ENCODE measurements around the gene DNALI1. TPM values are rescaled to one million over a fixed set of nuclear protein-coding genes. Genes with fewer than 3 reads are reported as not detected.

DNALI1 gene
- total RNA-seq, 1 donor, result 13.7 TPM

DNA sequence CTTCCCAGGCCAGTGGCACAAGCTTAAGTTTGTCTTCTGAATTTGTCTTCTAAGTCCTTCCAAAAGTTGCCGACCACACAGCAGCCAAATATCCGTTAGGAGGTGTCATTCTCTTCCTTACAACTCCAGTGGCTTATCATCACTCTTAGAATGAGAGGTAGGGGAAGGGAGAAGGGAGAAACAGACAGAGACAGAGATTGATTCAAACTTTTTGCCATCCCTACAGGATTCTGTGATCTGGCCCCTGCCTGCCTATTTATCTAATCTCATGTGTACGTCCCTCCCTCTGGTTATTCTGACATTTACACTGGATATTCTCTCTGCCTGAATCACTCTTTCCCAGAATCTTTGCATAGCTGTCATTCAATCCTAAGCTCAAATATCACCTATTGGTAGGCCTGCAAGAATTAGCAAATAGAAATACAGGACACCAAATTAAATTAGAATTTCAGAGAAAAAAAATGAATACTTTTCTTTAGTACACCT is 39.5 kb downstream of the DNALI1 start:
- no peak for DNase-seq (ENCODE audit: low read depth)
- TF ChIP-seq, protein P1, sequence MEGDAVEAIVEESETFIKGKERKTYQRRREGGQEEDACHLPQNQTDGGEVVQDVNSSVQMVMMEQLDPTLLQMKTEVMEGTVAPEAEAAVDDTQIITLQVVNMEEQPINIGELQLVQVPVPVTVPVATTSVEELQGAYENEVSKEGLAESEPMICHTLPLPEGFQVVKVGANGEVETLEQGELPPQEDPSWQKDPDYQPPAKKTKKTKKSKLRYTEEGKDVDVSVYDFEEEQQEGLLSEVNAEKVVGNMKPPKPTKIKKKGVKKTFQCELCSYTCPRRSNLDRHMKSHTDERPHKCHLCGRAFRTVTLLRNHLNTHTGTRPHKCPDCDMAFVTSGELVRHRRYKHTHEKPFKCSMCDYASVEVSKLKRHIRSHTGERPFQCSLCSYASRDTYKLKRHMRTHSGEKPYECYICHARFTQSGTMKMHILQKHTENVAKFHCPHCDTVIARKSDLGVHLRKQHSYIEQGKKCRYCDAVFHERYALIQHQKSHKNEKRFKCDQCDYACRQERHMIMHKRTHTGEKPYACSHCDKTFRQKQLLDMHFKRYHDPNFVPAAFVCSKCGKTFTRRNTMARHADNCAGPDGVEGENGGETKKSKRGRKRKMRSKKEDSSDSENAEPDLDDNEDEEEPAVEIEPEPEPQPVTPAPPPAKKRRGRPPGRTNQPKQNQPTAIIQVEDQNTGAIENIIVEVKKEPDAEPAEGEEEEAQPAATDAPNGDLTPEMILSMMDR (IDR thresholded peaks at IDR 0.05; ENCODE audit: insufficient read depth, low read length), result no peak
- H3K4me3 ChIP-seq (ENCODE audit: low read depth, low read length), result peak overlapping the region; percentile 73

DNA sequence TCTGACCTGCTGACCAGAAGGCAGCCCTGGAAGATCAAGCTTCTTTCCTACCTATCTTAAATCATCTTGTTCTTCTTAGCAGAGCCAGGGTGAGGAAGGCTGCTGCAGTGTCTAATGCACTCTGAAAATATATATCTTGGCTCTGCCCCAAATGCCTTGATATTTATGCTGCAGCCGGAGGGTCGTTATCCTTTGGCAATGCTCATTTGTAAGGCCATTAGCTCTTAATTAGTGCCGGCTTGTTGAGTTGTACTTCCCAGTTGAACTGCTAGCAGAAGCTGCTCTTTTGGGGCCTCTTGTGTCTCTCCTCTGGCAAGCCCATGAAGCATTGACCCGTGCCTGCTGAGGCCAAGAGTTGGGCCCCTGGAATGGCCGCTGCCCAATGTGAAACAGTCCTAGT is 43.2 kb downstream of the DNALI1 start:
- no peak overlapping the region for H3K4me3 ChIP-seq (ENCODE audit: low read depth, low read length)
- no peak for DNase-seq (ENCODE audit: low read depth)
- TF ChIP-seq, protein P1 (IDR thresholded peaks at IDR 0.05; ENCODE audit: insufficient read depth, low read length), result no peak

DNA sequence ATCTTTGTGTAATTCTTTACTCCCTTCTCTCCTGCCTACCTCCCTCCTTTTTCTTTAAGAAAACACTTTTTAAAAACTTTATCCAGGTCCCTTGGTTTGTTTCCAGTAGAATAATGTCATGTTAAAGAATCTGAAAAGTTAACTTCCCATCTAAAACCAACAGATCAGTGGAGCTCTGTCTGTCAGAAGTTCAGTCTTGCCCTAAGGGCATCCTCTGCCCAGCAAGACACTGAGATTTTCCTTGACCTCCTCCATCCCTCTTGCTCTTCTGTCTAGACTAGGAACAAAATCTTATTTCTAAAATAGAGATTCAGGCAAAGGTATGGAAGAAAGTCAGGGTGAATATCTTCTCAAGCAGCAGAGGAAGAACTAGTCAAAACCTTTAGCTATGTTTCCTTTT is 44.7 kb downstream of the DNALI1 start:
- DNase-seq (ENCODE audit: low read depth), result no peak
- TF ChIP-seq, protein P1 (IDR thresholded peaks at IDR 0.05; ENCODE audit: insufficient read depth, low read length), result no peak
- H3K4me3 ChIP-seq (ENCODE audit: low read depth, low read length), result no peak overlapping the region

DNA sequence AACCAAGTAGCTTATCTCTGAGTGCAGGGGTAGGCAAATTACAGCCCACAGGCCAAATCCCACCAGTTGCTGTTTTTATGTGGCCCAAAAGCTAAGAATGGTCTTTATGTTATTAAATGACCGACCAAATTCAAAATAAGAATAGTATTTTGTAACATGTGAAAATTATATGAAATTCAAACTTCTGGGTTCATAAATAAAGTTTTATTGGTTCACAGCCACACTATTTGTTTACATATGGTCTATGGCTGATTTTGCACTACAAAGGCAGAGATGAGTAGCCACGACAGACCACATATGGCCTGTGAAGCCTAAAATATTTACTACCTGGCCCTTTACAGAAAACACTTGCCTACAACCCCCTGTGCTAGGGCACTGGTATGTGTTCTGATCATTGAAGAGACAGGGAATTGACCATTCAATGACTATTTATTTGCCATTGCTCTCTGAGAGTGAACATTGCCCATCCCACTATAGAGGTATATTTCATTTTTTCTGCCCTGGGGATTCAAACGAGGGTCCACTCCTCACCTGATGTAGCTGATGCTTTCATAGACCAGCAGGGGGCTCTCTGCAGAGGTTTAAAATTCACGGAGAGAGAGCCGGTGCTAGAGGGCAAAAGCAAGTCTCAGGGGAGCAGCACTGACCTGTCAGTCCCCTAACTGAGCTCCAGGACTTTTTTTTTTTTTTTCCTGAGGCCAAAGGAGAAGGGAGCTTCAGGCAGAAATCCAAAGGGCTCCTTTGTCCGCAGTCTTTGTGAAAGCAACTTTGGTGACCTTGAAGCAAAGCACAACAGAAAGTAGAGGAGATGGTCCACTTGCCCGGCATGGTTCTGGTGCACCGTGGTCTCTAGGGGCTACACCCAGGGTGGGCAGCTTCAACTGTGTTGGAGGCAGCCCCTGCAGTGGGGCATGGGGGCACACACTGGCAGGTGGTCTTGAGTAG is 46.3 kb downstream of the DNALI1 start:
- H3K4me3 ChIP-seq (ENCODE audit: low read depth, low read length), result no peak overlapping the region
- TF ChIP-seq, protein P1 (IDR thresholded peaks at IDR 0.05; ENCODE audit: insufficient read depth, low read length), result peak; percentile 76
- DNase-seq (ENCODE audit: low read depth), result peak; percentile 44

DNA sequence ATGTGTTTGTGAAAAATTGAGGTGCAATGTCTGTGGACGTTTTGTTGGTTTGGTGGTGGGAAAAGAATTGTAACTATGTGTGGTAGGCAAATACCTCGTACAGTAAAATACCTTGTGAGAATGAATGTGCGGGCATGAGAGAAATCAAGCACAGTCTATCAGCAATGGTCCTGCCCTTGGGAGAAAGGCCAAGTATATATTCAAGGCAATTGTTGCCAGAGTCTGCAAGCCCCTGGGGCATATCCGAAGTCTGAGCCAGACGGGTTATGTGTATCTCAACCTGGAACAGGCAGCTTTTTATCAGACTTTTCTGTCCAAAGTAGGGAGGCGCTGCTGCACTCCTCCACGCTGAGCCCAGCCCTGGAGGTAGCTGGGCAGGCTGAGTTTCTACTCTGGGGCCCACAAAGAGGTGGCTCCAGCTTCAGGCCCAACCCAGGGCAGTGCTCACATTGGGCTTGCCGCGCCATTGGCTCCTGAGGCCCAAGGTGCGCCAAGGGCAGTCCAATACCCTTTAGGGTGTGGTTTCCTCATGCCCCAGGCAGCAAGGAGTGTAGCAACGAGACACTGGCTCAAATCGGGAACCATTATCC is 48.4 kb downstream of the DNALI1 start:
- TF ChIP-seq, protein P1 (IDR thresholded peaks at IDR 0.05; ENCODE audit: insufficient read depth, low read length), result no peak
- peak; percentile 28 for DNase-seq (ENCODE audit: low read depth)
- H3K4me3 ChIP-seq (ENCODE audit: low read depth, low read length), result no peak overlapping the region

DNA sequence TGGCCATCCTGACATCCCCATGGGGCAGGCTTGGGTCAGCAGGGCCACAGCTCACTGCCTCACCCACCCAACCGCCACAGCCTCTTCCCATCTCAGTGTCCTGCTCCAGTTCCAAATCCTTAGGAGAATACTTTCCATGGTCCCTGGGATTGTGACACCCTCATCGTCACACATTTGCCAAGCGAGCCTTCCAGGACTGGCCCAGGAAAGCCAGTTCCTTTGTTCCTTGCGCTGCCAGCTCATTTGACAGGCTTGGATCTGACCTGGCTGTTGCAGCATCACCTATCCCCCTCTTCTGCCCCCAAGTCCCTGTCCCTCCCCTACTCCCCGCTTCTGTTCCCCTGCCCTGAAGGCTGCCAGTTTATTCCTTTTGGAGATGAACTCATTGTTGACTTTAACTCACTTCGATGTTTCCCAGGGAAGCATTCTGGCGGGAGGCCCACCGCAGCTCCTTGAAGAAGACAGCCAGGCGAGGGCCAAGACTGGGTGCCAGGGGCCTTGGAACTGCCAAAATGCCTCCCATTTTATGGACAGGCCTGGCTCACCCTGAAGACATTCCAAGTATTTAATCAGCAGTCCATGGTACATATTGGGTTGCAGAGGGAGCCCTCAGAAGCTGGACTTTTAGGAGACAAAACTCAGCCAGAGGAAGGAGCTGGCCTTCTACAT is 49.2 kb downstream of the DNALI1 start:
- TF ChIP-seq, protein P1 (IDR thresholded peaks at IDR 0.05; ENCODE audit: insufficient read depth, low read length), result no peak
- no peak overlapping the region for H3K4me3 ChIP-seq (ENCODE audit: low read depth, low read length)
- DNase-seq (ENCODE audit: low read depth), result peak; percentile 61
